GM19397 (cell line): ENCODE measurements around the gene B4GALNT2.
A peak's percentile ranks its signal among the peaks of the same experiment; 100 is the strongest.
"Not testable (repeated sequence)": the region's sequence is repeated elsewhere in the genome, so short reads cannot be mapped to it uniquely, and the experiment has no call there.

ENCODE experiments used
- ATAC-seq: cut with Tn5 transposase; IDR thresholded peaks from one replicate; pipeline ENCODE4 v1.9.1; 2021; ENCODE audit warnings: mild to moderate bottlenecking, moderate library complexity; ENCODE audit not compliant: unreplicated experiment

Gene B4GALNT2

DNA sequence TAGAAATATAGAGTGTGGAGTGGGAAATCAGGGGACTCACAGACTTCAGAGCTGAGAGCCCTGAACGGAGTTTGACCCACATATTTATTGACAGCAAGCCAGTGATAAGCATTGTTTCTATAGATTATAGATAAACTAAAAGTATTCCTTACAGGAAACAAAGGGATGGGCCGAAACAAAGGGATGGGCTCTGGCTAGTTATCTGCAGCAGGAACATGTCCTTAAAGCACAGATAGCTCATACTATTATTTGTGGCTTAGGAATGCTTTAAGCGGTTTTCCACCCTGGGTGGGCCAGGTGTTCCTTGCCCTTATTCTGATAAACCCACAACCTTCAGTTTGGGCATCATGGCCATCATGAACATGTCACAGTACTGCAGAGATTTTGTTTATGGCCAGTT is 38.1 kb downstream of the B4GALNT2 start:
- ATAC-seq, result not testable (repeated sequence)

DNA sequence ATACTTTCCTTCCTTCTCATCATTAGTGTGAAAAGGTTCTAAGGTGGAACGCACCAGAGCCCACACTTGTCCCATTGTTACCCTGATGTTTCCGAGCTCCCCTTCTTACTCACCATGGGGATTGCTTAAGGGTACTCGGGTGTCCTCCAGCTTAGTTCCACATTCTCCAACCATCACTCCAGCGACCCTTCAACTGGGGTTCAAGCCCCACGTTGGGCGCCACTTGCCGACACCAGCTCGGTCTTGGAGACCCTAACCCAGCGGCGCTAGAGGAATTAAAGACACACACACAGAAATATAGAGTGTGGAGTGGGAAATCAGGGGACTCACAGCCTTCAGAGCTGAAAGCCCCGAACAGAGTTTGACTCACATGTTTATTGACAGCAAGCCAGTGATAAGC is 43.4 kb downstream of the B4GALNT2 start:
- ATAC-seq, result not testable (repeated sequence)

- no peak for ATAC-seq
Observed at GRCh38 chr17:49180303-49180702, 47.7 kb downstream of the B4GALNT2 start.

GRCh38 chr17:49180998-49181635 is 48.5 kb downstream of the B4GALNT2 start:
- ATAC-seq, result no peak

GRCh38 chr17:49183341-49183740 is 50.8 kb downstream of the B4GALNT2 start:
- ATAC-seq, result no peak

DNA sequence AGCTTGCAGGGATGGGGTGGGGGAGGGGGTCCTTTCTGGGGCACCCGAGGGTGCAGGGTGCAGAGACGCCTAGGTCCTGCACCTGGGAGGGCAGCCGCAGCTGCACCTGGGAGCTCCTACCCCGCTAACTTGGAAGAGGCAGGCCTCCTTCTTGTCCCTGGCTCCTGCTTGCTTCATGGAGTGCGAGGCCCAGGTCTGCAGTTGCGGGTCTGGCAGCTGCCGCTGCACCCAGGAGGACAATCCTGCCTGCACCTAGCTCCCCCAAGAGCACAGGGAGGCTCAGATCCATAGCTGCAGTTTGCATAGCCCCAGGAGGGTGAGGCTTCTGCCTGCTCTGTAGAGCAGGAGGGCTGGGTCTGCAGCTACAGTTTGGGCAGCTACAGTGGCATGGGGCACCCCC is 51.2 kb downstream of the B4GALNT2 start:
- no peak for ATAC-seq

GRCh38 chr17:49184522-49184921 is 52.0 kb downstream of the B4GALNT2 start:
- ATAC-seq, result not testable (repeated sequence)

DNA sequence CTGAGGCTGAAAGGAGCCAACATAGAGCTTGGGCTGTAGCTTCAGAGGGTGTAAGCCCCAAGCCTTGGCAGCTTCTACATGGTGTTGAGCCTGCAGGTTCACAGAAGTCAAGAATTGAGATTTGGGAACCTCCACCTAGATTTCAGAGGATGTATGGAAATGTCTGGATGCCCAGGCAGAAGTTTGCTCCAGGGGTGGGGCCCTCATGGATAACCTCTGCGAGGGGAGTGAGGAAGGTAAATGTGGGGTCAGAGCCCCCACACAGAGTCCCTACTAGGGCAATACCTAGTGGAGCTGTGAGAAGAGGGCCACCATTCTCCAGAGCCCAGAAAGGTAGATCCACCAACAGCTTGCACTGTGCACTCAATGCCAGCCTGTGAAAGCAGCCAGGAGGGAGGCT is 52.8 kb downstream of the B4GALNT2 start:
- ATAC-seq, result not testable (repeated sequence)

GRCh38 chr17:49187301-49187700 is 54.7 kb downstream of the B4GALNT2 start:
- no peak for ATAC-seq

- ATAC-seq, result no peak
Observed at GRCh38 chr17:49190932-49191331, 58.4 kb downstream of the B4GALNT2 start.

DNA sequence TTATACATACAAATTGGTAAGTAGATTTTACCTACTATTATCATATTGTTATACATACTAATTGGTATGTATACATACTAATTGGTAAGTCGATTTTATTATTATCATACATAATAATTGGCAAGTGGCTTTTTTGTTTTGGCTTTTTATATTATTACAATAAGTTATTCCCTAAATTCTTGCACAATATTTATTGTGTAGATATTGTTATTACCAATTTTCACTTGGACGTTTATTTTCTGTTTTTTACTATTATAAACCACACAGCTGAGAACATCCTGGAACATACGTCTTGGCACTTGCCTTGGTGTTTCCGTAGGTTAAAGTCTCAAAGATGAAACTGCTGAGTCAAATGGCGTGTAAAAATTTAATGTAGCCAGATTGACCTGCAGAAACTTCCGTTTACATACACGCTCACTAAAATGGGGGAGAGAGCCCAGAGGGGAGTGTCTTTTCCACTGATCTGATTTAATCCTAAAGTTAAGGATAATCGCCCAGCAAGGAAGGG is 58.9 kb downstream of the B4GALNT2 start:
- ATAC-seq, result no peak

- ATAC-seq, result peak; percentile 54
Observed at GRCh38 chr17:49191917-49192741, 59.6 kb downstream of the B4GALNT2 start.

DNA sequence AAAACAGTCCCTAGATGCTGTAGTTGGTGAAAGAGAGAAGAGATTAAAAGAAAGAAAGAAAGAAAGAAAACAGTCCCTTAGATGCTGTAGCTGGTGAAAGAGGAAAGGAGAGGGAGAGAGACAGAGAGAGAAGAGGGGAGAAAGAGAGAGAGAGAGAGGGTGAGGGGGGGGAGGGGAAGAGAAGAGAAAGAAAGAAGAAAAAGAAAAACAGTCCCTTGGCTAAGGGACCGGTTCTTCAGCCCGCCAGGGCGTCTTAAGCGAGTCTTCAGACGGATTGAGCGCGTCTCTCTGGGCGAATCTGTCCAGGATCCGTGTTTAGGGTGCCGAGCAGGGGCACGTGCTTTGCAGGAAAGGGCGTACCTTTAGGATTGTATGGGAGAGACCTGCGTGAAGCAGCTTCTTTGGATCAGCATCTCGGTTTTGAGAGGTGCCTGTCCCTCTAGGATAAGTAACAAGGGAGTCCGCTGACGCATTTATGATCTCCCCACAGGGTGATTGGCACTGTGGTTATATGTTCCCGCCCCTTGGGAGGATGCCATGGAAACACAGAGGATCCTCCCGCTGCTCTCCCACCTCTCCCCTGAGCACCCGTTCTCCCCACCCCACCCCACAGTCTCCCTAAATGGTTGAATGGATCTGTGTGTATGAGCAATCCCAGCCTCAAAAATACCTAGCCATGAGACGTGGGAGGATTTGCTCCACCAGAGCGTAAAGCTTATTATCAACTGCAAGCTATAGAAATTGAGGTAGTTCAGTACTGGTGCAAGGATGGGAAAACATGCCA is 61.1 kb downstream of the B4GALNT2 start:
- no peak for ATAC-seq

- no peak for ATAC-seq
Observed at GRCh38 chr17:49194297-49194607, 61.7 kb downstream of the B4GALNT2 start.

GRCh38 chr17:49195751-49196150 is 63.2 kb downstream of the B4GALNT2 start:
- ATAC-seq, result no peak

- ATAC-seq, result no peak
Observed at GRCh38 chr17:49196520-49196919, 64.0 kb downstream of the B4GALNT2 start.

- ATAC-seq, result no peak
Observed at GRCh38 chr17:49197346-49197998, 64.9 kb downstream of the B4GALNT2 start.

GRCh38 chr17:49198211-49198610 is 65.6 kb downstream of the B4GALNT2 start:
- ATAC-seq, result no peak

DNA sequence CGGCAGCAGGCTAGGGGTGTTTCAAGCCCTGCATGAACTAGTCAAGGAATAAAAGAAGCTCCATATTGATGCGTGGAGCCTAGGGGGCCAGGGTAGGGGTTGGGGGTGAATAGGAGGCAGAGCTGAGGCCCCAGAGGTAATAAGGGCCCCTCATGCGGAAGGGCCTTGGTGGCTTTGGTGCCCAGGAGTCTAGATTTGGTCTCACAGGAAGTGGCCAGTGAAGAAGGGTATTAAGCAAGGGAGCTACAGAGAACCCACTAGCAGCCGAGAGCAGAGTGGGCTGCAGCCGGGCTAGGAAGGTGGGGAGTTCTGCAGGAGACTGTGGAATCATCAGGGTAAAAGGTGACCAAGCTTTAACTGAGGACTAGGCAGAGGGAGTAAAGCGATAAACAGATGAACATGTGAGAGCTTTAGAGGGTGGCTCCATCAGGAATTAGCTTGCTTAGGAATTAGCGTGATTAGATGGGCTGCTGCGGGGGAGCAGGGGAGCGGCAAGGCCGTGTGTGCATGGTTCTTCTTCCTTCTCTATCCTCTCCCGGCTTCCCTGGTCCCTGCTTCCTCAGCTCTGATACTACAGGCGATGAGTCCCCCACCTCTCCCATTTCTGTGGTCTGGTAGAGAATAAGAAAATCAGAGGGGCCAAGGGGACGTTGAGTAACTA is 68.0 kb downstream of the B4GALNT2 start:
- ATAC-seq, result no peak

DNA sequence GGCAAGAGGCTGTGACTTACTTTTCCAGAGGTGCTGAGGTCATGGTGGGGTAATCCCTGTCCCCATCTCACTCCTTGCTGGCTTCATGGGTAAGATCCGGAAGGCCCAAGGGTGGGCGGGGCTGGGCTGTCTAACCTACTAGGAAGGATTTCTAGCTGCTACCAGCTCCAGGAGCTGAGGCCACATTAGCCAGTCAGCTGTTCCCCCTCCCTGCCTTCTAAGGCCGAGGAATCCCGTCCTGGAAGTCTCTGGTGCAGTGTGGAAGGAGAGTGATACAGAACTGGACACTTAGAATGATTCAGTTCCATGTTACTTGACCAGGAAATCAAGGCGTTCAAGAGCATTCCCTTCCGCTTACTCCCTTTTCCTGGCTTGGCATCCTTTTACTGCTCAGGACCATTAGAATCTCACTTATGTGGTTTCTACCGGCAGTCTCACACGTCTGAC is 68.9 kb downstream of the B4GALNT2 start:
- no peak for ATAC-seq
